A673 (cell line): ENCODE data around the gene FGFR4. TPM values are rescaled to one million over a fixed set of nuclear protein-coding genes. Genes with fewer than 3 reads are reported as not detected.

Experiments
- BruUV-seq: library from RNA; stranded (reverse); fragments of 400-500 nt; replicated peaks from 2 replicates; lab custom pipeline; 2021; lab: Mats Ljungman, UMichigan
- CTCF ChIA-PET: fragments of 300-600 bp; sonication (Branson Sonifier 250); formaldehyde crosslinking; loops from one replicate; lab custom pipeline; 2022; ENCODE audit warnings: antibody characterized with exemption; lab: Charles Lee
- POLR2A ChIA-PET: fragments of 300-600 bp; sonication (Branson Sonifier 250); formaldehyde crosslinking; loops from one replicate; lab custom pipeline; 2022; ENCODE audit warnings: antibody characterized with exemption; ENCODE audit not compliant: low non-redundant PET; lab: Charles Lee
- DNase-seq: peaks from one replicate; pipeline ENCODE4 v3.0.0-alpha.2; 2015; ENCODE audit warnings: low spot score
- H3K27ac ChIP-seq: fragments of 200-600 bp; sonication (generic); 2 replicates; pipeline ENCODE4 v1.5.1; 2016; ENCODE audit warnings: mixed run types, low read depth, mild to moderate bottlenecking, mixed read lengths, antibody characterized with exemption, low read length; ENCODE audit not compliant: poor library complexity, severe bottlenecking
- H3K27me3 ChIP-seq: fragments of 200-600 bp; sonication (generic); replicated peaks from 2 replicates; pipeline ENCODE4 v1.6.1; 2017; ENCODE audit warnings: mixed run types, low read depth, mild to moderate bottlenecking, mixed read lengths, antibody characterized with exemption, low read length; ENCODE audit not compliant: insufficient read depth, poor library complexity
- H3K36me3 ChIP-seq: fragments of 200-600 bp; sonication (generic); 2 replicates; pipeline ENCODE4 v1.6.1; 2016; ENCODE audit warnings: mixed run types, mild to moderate bottlenecking, mixed read lengths, antibody characterized with exemption, low read length; ENCODE audit not compliant: insufficient read depth, poor library complexity, severe bottlenecking
- H3K4me1 ChIP-seq: fragments of 200-600 bp; sonication (generic); 2 replicates; pipeline ENCODE4 v1.6.1; 2017; ENCODE audit warnings: mixed run types, mild to moderate bottlenecking, mixed read lengths, antibody characterized with exemption, low read length; ENCODE audit not compliant: insufficient read depth, poor library complexity, severe bottlenecking
- H3K4me3 ChIP-seq: fragments of 200-600 bp; sonication (generic); 2 replicates; pipeline ENCODE4 v1.5.1; 2016; ENCODE audit warnings: low read depth, mixed run types, mild to moderate bottlenecking, mixed read lengths, low read length; ENCODE audit not compliant: poor library complexity, severe bottlenecking
- H3K9me3 ChIP-seq: fragments of 200-600 bp; sonication (generic); 2 replicates; pipeline ENCODE4 v1.6.1; 2016; ENCODE audit warnings: mixed run types, low read depth, mild to moderate bottlenecking, mixed read lengths, antibody characterized with exemption, low read length; ENCODE audit not compliant: poor library complexity, severe bottlenecking
- CTCF ChIP-seq: fragments of 300-800, 200-600 bp; sonication (generic); conservative IDR thresholded peaks from 2 replicates; pipeline ENCODE4 v1.5.1; 2017; ENCODE audit warnings: low read depth, mild to moderate bottlenecking, antibody characterized with exemption, low read length, moderate library complexity, mixed read lengths
- EZH2 ChIP-seq: fragments of 200-600 bp; sonication (generic); IDR thresholded peaks from 2 replicates; pipeline ENCODE4 v1.6.1; 2017; ENCODE audit warnings: borderline replicate concordance, low read depth, mild to moderate bottlenecking, mixed read lengths, antibody characterized with exemption, low read length; ENCODE audit not compliant: poor library complexity, severe bottlenecking
- intact Hi-C: fragments of 100-400 bp; cut with micrococcal nuclease; formaldehyde crosslinking; loops from one replicate; pipeline ENCODE4 v1.10.0; 2022; ENCODE audit not compliant: unreplicated experiment
- total RNA-seq: library from RNA; stranded (reverse); gene quantifications from 2 replicates; pipeline ENCODE4 v1.2.3, GENCODE V29; 2021

The FGFR4 gene
- total RNA-seq, 1 experiment from 2014 or later = 17.2 TPM

GRCh38 chr5:177077335-177077734, 9.4 kb upstream of the FGFR4 start:
- H3K27ac ChIP-seq = no peak overlapping the region
- H3K36me3 ChIP-seq = no peaks in the 10 kb centered on the region
- DNase-seq = peak; percentile 22
- H3K4me1 ChIP-seq = no peaks in the 10 kb centered on the region
- TF ChIP-seq EZH2 = no peak
- TF ChIP-seq CTCF = no peak
- no peaks in the 10 kb centered on the region for H3K9me3 ChIP-seq
- ChIA-PET CTCF (no interaction called here), POLR2A (no interaction called here)
- no peaks in the 10 kb centered on the region for H3K27me3 ChIP-seq
- no TSS peak for BruUV-seq
- intact Hi-C loops = no loop called here
- no peak overlapping the region for H3K4me3 ChIP-seq

GRCh38 chr5:177079606-177080005, 7.1 kb upstream of the FGFR4 start:
- BruUV-seq = no TSS peak
- Histone ChIP-seq H3K9me3 (no peaks in the 10 kb centered on the region), H3K27ac (no peak overlapping the region), H3K4me1 (no peaks in the 10 kb centered on the region), H3K27me3 (no peaks in the 10 kb centered on the region), H3K4me3 (no peak overlapping the region), H3K36me3 (no peaks in the 10 kb centered on the region)
- intact Hi-C loops = no loop called here
- TF ChIP-seq EZH2 (no peak), CTCF (no peak)
- CTCF ChIA-PET = no interaction called here
- POLR2A ChIA-PET = no interaction called here
- DNase-seq = no peak

- ChIA-PET POLR2A (no interaction called here), CTCF (no interaction called here)
- Histone ChIP-seq H3K4me3 (no peak overlapping the region), H3K9me3 (no peaks in the 10 kb centered on the region), H3K27ac (no peak overlapping the region), H3K36me3 (no peaks in the 10 kb centered on the region), H3K4me1 (no peaks in the 10 kb centered on the region), H3K27me3 (no peaks in the 10 kb centered on the region)
- intact Hi-C loops = no loop called here
- no TSS peak for BruUV-seq
- TF ChIP-seq CTCF (no peak), EZH2 (no peak)
- no peak for DNase-seq
Measured at GRCh38 chr5:177080265-177080664, 6.5 kb upstream of the FGFR4 start.
